Fibroblast of villous mesenchyme (primary cell): ENCODE data around the gene TOLLIP. TPM values are rescaled to one million over a fixed set of nuclear protein-coding genes. Genes with fewer than 3 reads are reported as not detected.

Source experiments
- DNase-seq: peaks from one replicate; pipeline ENCODE4 v3.0.0-alpha.2; 2010; ENCODE audit warnings: low read depth
- H3K4me3 ChIP-seq: 2 replicates; pipeline ENCODE4 v1.5.1; 2011; ENCODE audit warnings: low read depth, mild to moderate bottlenecking, low read length
- total RNA-seq: library from RNA; depleted of rRNA; stranded (reverse); fragments of >200 nt; gene quantifications from 2 replicates; pipeline ENCODE4 v1.2.3, GENCODE V29; 2012
- TF ChIP-seq, protein P1 (sequence below): IDR thresholded peaks from 2 replicates; pipeline ENCODE4 v1.5.1; 2012; ENCODE audit warnings: low read depth, mild to moderate bottlenecking, low read length; ENCODE audit not compliant: insufficient read depth

TOLLIP gene
- total RNA-seq, 1 donor = 27.2 TPM

DNA sequence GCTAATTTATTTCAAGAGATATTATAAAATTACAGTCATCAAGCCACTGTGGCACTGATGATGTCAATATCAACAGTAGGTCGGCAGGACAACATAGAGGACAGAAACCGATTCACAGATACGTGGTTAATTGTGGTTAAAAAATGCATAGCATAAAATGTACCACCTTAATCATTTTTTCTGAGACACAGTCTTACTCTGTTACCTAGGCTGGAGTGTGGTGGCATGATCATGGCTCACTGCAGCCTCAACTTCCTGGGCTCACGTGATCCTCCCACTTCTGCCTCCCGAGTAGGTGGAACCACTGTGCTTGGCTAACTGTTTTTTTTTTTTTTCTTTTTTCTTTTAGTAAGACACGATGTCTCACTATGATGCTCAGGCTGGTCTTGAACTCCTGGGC lies 21.0 kb upstream of the TOLLIP start:
- no peak overlapping the region for H3K4me3 ChIP-seq
- no peak for DNase-seq
- TF ChIP-seq, protein P1, sequence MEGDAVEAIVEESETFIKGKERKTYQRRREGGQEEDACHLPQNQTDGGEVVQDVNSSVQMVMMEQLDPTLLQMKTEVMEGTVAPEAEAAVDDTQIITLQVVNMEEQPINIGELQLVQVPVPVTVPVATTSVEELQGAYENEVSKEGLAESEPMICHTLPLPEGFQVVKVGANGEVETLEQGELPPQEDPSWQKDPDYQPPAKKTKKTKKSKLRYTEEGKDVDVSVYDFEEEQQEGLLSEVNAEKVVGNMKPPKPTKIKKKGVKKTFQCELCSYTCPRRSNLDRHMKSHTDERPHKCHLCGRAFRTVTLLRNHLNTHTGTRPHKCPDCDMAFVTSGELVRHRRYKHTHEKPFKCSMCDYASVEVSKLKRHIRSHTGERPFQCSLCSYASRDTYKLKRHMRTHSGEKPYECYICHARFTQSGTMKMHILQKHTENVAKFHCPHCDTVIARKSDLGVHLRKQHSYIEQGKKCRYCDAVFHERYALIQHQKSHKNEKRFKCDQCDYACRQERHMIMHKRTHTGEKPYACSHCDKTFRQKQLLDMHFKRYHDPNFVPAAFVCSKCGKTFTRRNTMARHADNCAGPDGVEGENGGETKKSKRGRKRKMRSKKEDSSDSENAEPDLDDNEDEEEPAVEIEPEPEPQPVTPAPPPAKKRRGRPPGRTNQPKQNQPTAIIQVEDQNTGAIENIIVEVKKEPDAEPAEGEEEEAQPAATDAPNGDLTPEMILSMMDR = no peak

DNA sequence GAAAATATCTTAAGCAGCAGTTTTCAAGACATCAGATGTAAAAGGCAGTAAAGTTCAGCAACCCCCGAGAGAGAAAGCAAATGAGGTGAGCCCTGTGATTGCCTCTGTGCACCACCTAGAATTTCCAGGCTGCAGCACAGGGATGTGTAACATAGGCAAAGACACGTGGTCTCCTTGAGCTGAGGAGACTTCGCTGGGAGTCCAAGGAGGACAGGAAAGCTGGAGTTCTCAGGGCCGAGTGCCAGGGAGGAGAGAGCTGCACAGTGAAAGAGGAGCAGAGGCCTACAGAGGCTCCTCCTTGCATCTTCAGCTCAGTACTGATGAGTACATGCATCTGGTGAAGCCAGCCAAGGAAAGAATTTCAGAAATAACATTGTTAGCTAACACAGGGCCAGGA lies 17.6 kb upstream of the TOLLIP start:
- DNase-seq = peak; percentile 62
- H3K4me3 ChIP-seq = peak overlapping the region; percentile 8
- TF ChIP-seq, protein P1 = no peak

DNA sequence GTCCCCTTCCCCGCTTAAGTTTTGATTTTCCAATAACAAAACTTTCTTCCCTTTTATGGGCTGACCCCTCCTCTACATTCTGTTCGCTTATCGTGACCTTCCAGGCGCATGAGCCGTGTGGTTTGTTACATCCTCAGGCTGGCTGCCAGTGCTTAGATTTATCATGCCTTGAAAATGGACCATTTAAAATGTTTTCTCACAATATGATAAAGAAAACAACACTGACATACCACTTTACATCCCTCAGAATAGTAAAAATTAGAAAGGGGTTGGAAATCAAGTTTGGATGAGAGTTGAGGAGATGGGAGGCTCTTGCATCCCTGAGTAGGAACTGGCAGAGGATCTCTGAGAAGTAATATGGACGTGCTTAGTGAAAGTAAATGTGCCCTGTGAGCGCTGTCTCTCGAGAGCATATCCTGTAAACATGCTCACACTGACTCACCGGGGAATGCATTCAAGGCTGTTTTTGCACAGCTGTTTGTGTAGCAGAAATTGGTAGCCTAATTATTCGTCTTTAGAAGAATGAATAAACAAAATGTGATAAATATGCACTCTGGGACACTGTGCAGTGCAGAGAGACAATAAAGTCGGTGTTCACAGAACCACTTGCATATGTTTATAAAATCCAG lies 17.1 kb upstream of the TOLLIP start:
- peak overlapping the region; percentile 8 for H3K4me3 ChIP-seq
- DNase-seq = peak; percentile 86
- TF ChIP-seq, protein P1 = no peak

DNA sequence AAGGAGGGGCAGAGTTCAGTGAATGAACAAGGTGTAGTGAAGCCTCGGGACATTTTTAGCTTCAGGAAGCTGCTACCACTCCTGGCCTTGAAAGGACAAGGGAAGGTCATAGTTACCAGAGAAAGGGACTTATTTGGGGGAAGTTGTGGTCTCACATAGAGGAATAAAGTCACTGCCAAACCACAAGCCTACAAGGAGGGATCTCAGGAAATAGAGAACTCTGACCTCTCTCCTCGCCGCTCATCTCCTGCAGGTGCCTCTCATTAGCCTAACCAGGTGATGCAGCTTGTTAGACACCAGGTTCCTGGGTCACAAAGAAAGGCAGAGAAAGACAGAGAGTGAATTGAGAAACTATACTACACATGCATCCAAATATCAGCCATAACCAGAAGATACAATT lies 14.3 kb upstream of the TOLLIP start:
- DNase-seq = no peak
- TF ChIP-seq, protein P1 = no peak
- H3K4me3 ChIP-seq = no peak overlapping the region

DNA sequence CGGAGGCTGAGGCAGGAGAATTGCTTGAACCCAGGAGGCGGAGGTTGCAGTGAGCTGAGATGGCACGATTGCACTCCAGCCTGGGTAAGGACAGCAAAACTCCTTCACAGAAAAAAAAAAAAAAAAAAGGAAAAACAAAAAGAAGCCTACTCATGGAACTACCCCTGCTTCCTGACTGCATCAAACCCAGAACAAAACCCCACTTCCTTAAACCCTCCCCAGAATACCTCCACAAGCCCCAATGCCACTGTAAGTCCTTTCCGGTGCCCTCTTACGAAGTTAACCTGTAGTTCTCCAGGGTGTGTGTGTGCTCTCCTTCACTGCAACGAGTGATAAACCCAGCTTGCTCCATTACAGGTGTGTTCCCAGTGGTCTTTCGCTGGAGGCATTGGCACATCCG lies 8.6 kb upstream of the TOLLIP start:
- no peak overlapping the region for H3K4me3 ChIP-seq
- TF ChIP-seq, protein P1 = no peak
- no peak for DNase-seq

DNA sequence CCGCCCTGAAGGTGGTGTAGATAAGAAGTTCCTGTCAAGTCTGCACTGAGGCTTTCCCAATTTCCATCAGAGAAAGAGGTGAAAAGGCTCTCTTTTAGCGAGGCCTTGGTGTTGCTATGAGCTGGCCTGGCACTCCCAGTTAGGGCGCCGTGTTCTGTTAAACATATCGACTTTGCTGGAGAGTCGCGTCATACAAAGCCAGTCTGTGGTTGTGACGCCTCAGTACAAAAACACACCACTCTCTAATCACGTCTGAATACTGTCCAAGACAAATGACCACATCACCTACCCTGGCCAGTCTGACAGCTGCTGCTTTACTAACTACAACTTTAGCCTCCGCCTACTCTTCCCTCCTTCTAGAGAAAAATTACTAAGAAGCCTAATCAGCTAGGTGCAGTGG lies 8.0 kb upstream of the TOLLIP start:
- TF ChIP-seq, protein P1 = no peak
- no peak overlapping the region for H3K4me3 ChIP-seq
- DNase-seq = no peak
